ENCODE measurements around the gene TRIM7. TPM values are rescaled to one million over a fixed set of nuclear protein-coding genes. Genes with fewer than 3 reads are reported as not detected.
"Not testable (repeated sequence)": the region's sequence is repeated elsewhere in the genome, so short reads cannot be mapped to it uniquely, and the experiment has no call there.

TRIM7 gene
- total RNA-seq, 1 donor from 2014 or later = 0.23 TPM

DNA sequence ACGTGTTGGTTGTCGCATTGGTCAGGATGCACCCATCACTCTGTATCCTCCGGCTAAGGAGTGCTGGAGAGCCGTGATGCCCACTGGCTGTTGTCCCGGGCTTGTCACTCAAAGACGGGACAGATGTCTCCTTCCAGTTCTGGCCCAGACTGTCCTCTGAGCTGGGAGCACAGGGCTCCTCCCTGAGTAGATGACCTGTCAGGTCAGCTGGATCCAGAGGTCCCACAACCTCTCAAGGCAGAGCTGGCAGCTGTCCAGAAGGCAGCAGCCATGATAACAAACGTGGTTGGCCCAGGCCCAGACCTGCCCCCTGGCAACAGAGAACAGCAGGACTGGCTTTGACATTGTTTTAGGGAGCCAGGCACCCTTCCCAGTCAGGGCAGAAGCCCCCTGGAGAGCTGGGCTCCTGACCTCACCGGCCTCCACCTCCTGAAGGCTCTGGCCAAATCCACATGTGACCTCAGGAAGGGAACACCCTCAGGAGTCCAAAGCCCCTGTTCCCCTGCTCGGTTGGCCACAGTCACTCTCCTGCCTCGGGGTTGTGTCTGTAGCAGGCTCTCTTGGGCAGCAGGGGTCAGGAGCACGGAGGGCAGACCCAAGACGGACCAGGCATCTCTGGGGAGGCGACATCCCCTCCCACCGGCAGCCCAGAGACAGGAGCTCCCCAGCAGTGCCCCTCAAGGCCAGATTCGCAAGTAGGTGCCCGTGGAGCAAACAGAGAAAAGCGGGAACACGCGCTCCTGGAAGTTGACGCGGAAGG, 10.3 kb downstream of the TRIM7 start:
- DNase-seq (ENCODE audit: low spot score) (no peak), ATAC-seq (no peak)

DNA sequence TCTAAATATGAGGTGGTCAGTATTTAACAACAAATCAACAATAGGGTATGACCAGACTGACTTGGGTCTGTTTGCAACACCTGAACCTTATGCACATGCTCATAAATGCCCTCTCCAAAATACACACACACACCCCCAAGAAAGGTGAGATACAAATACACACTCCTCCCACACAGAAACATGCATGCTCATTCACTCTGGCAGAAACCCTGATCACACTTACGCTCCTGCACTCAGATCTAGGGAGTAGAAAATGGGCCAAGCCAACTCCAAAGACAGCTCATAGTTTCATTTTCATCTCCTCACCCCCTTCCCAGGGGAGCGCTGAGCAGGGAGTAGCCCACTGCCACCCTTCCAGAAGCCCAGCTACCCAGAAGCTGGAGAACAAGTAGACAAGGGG, 11.3 kb downstream of the TRIM7 start:
- DNase-seq (ENCODE audit: low spot score) = no peak
- ATAC-seq = peak; percentile 19

DNA sequence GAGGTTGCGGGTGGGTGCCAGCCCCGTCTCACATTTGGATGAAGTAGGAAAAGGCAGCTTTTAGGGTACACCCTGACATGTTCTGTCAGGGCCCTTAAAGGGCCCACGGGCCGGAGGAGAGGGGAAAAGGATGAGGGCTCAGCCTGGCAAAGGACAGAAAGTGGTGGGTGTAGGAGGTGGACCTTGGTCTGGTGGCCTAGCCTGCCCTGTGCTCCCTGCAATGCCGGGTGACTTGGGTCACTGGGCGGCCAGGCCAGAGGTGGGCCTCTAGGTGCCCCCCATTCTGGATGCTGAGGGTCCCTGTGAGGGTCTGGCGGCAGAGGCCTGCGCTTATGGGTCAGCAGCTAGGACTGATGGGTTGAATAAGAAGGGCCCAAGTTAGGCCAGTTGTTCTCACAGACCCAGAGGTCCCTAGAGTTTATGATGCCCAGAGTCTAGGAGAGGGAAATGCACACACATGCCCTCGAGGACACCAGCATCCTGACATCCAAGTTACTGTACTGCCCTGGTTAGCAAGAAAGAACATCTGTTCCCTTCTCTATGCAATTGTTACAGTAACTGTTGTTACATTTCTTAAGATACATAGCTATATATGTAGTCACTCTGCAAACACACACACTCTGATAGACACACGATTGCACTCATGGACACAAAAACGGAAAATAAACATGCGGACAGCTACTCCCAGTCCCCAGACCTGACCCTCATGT, 12.5 kb downstream of the TRIM7 start:
- DNase-seq (ENCODE audit: low spot score) (no peak), ATAC-seq (no peak)

DNA sequence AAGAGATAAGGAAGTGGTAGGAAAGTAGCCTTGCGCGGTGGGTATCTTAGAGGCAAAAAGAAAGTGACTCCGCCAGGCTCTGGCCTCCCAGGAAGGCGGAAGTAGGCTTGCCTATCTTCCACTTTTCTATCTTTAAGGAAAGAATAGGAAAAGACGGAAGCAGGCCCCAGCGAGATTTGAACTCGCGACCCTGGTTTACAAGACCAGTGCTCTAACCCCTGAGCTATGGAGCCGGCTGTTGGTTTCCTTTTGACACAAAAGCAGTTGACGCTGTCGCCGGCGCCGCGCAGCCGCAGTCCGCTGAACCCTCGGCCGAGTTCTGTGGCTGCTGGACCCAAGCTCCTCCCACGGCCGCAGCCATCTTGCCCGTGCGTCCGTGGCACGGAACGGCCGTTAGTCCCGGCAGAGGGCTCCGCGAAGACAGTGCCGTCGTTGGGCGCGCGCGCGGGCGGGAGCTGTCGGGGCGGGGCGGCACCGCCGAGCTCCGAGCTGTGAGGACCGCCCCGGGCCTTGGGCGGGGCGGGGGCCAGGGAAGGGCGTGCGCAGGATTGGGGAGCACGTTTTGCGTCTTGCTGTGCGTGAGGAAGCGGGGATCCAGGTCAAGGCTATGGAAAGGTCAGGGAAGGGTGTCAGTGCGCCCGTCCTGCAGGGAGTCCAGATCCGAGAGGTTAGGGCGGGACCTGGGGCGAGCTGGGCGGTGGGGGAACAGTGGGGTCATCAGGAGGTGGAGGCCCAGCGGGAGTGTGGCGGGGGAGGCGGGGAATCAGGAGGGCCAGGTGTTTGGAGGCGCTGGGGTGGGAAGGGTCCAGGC, 13.3 kb downstream of the TRIM7 start:
- ATAC-seq = peak; percentile 79

GRCh38 chr5:181190711-181191525, 14.1 kb downstream of the TRIM7 start:
- ATAC-seq = peak; percentile 23
- no peak for DNase-seq (ENCODE audit: low spot score)

More for the DNA sequence above, 13.3 kb downstream of the TRIM7 start:
- DNase-seq (ENCODE audit: low spot score) = peak; percentile 98

- ATAC-seq (no peak), DNase-seq (ENCODE audit: low spot score) (no peak)
Measured at GRCh38 chr5:181189962-181190710, 14.9 kb downstream of the TRIM7 start.

GRCh38 chr5:181189363-181189961, 15.5 kb downstream of the TRIM7 start:
- no peak for ATAC-seq
- DNase-seq (ENCODE audit: low spot score) = no peak

- ATAC-seq (peak; percentile 8), DNase-seq (ENCODE audit: low spot score) (peak; percentile 80)
Measured at GRCh38 chr5:181188700-181189362, 16.2 kb downstream of the TRIM7 start.

- DNase-seq (ENCODE audit: low spot score) (peak; percentile 74), ATAC-seq (peak; percentile 2)
Measured at GRCh38 chr5:181187500-181188213, 17.3 kb downstream of the TRIM7 start.

DNA sequence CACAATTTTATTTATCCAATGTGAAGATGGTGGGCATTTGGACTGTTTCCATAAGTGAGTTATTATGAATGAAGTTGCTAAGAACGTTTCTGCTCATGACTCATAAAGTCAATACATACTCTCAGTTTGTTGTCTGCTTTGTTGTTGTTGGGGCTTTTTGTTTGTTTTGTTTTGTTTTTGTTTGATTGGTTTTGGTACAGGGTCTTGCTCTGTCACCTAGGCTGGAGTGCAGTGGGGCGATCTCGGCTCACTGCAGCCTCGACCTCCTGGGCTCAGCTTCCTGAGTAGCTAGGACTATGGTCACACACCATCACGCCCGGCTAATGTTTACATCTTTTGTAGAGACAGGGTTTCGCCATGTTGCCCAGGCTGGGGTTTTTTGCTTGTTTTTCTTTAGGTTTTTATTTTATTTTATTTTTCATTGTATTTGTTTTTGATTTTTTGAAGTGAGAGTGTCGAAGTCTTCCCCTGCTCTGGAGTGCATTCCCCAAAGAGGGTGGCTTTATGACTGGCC, 18.0 kb downstream of the TRIM7 start:
- DNase-seq (ENCODE audit: low spot score) = no peak
- ATAC-seq = no peak

DNA sequence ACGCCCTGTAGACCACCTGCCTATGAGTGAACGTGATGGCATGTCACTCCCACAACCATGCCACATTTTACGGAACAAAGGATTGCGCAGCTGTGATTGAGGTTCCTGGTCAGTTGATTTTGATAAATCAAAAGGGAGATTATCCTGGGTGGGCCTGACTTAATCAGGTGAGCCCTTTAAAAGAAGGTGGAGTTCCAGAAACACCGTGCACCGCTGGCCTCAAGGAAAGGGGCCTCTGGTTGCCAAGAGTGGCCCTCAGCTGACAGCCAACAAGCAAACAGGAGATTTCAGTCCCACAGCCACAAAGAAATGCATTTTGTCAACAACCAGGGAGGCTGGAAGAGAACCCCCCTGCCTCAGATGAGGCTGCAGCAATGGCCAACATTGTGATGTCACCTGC, 19.0 kb downstream of the TRIM7 start:
- ATAC-seq (no peak), DNase-seq (ENCODE audit: low spot score) (no peak)

GRCh38 chr5:181185560-181185959, 19.4 kb downstream of the TRIM7 start:
- DNase-seq (ENCODE audit: low spot score) (no peak), ATAC-seq (no peak)

- no peak for ATAC-seq
- DNase-seq (ENCODE audit: low spot score) = no peak
Measured at GRCh38 chr5:181184845-181185216, 20.2 kb downstream of the TRIM7 start.

GRCh38 chr5:181182651-181183050, 22.3 kb downstream of the TRIM7 start:
- DNase-seq (ENCODE audit: low spot score) = no peak

GRCh38 chr5:181181650-181182565, 23.1 kb downstream of the TRIM7 start:
- ATAC-seq = peak; percentile 90
- DNase-seq (ENCODE audit: low spot score) = peak; percentile 68

More at GRCh38 chr5:181182651-181183050, 22.3 kb downstream of the TRIM7 start:
- no peak for ATAC-seq

DNA sequence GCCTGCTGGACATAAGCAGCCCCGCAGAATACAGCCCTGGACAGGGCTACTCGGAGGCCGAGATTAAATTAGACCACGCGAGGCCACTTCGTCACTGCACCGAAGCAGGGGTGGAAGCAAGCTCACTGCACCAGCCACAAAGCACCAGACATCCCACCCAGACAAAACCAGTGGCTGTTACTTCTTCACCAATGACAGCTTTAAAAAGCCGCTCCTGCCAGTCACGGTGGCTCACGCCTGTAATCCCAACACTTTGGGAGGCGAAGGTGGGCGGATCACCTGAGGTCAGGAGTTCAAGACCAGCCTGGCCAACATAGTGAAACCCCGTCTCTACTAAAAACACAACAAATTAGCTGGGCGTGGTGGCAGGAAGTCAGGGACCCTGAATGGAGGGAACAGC, 27.4 kb downstream of the TRIM7 start:
- ATAC-seq; DNase-seq (ENCODE audit: low spot score): not testable (repeated sequence)
